Endothelial cell of umbilical vein (primary cell): ENCODE results near the gene ATP8B2. TPM values are rescaled to one million over a fixed set of nuclear protein-coding genes. Genes with fewer than 3 reads are reported as not detected.

ENCODE experiments used
- BruUV-seq: library from RNA; stranded (reverse); fragments of 400-500 nt; replicated peaks from 2 replicates; lab custom pipeline; 2021; lab: Mats Ljungman, UMichigan
- CTCF ChIA-PET: fragments of 300-600, 350-600 bp; sonication (Branson Sonifier 250); formaldehyde crosslinking; loops from one replicate; lab custom pipeline; 2021; ENCODE audit warnings: antibody characterized with exemption, inconsistent platforms; lab: Charles Lee
- POLR2A ChIA-PET: fragments of 300-600, 350-600 bp; sonication (Branson Sonifier 250); formaldehyde crosslinking; loops from one replicate; lab custom pipeline; 2021; ENCODE audit warnings: antibody characterized with exemption, inconsistent platforms; lab: Charles Lee
- DNase-seq: peaks from one replicate; pipeline ENCODE4 v3.0.0-alpha.2; 2011; ENCODE audit warnings: low read depth, low spot score
- FAIRE-seq: peaks from 2 replicates; lab custom pipeline; 2011; peaks lifted over from hg19 to GRCh38; lab: Jason Lieb, UNC
- H2AFZ ChIP-seq: 2 replicates; pipeline ENCODE4 v1.6.0; 2012; ENCODE audit warnings: low read depth, low read length, control low read depth, inconsistent platforms
- H3K27ac ChIP-seq: 2 replicates; pipeline ENCODE4 v1.5.1; 2011; ENCODE audit warnings: low read depth, mild to moderate bottlenecking, control low read depth, low read length, moderate library complexity; ENCODE audit not compliant: insufficient read depth
- H3K27me3 ChIP-seq, 2 experiments: 2 replicates each; pipeline versions ENCODE4 v1.6.0 to v1.6.1; 2011; ENCODE audit warnings: low read length in 2 of 2, mixed read lengths in 1 of 2; ENCODE audit not compliant: control insufficient read depth in 2 of 2, insufficient read depth in 2 of 2
- H3K36me3 ChIP-seq, 2 experiments: 2 replicates in 1 of 2; 3 replicates in 1 of 2; pipeline ENCODE4 v1.5.1; 2011; ENCODE audit warnings: low read length in 2 of 2, mild to moderate bottlenecking in 1 of 2, moderate library complexity in 1 of 2; ENCODE audit not compliant: control insufficient read depth in 2 of 2, insufficient read depth in 2 of 2; ENCODE audit errors: extremely low read depth in 1 of 2
- H3K4me1 ChIP-seq: 3 replicates; pipeline ENCODE4 v1.5.1; 2011; ENCODE audit warnings: mild to moderate bottlenecking, low read length; ENCODE audit not compliant: control insufficient read depth, insufficient read depth; ENCODE audit errors: extremely low read depth
- H3K4me2 ChIP-seq: 2 replicates; pipeline ENCODE4 v1.6.1; 2011; ENCODE audit warnings: low read length, control low read depth, mixed read lengths; ENCODE audit not compliant: insufficient read depth
- H3K4me3 ChIP-seq, 3 experiments: fragments of 200-600 bp in 1 of 3; sonication (generic), shearing (Covaris generic) in 1 of 3; replicated peaks in 1 of 3; 2 replicates each; pipeline ENCODE4 v1.5.1; 2011 to 2016; ENCODE audit warnings: control low read depth in 3 of 3, low read length in 3 of 3, mild to moderate bottlenecking in 2 of 3, inconsistent platforms in 1 of 3, low read depth in 1 of 3, moderate library complexity in 1 of 3; ENCODE audit not compliant: insufficient read depth in 1 of 3
- H3K79me2 ChIP-seq: 2 replicates; pipeline ENCODE4 v1.6.0; 2012; ENCODE audit warnings: low read length, inconsistent platforms; ENCODE audit not compliant: control insufficient read depth, insufficient read depth
- H3K9ac ChIP-seq: replicated peaks from 2 replicates; pipeline ENCODE3; 2011; ENCODE audit warnings: low read length, control low read depth; ENCODE audit not compliant: insufficient read depth; ENCODE audit errors: extremely low read depth
- H3K9me1 ChIP-seq: replicated peaks from 3 replicates; pipeline ENCODE4 v1.6.0; 2011; ENCODE audit warnings: mild to moderate bottlenecking, low read length; ENCODE audit not compliant: control insufficient read depth, insufficient read depth; ENCODE audit errors: extremely low read depth
- H3K9me3 ChIP-seq: replicated peaks from 2 replicates; pipeline ENCODE4 v1.5.1; 2012; ENCODE audit warnings: low read length, inconsistent platforms; ENCODE audit not compliant: control insufficient read depth, insufficient read depth
- H4K20me1 ChIP-seq: replicated peaks from 2 replicates; pipeline ENCODE3; 2011; ENCODE audit warnings: mild to moderate bottlenecking, low read length; ENCODE audit not compliant: control insufficient read depth, insufficient read depth; ENCODE audit errors: extremely low read depth
- EZH2 ChIP-seq: IDR thresholded peaks from 2 replicates; pipeline ENCODE4 v1.6.1; 2012; ENCODE audit warnings: borderline replicate concordance, low read depth, mild to moderate bottlenecking, moderate library complexity, low read length, inconsistent platforms; ENCODE audit not compliant: severe bottlenecking
- FOS ChIP-seq: IDR thresholded peaks from 2 replicates; pipeline ENCODE4 v1.6.1; 2011; ENCODE audit warnings: mild to moderate bottlenecking, low read length, moderate library complexity, borderline replicate concordance; ENCODE audit not compliant: insufficient read depth
- GATA2 ChIP-seq: IDR thresholded peaks from 2 replicates; pipeline ENCODE4 v1.7.0; 2011; ENCODE audit warnings: low read depth, mild to moderate bottlenecking, moderate library complexity, mixed read lengths, low read length; ENCODE audit not compliant: insufficient read length, insufficient read depth
- JUN ChIP-seq: IDR thresholded peaks from 2 replicates; pipeline ENCODE4 v1.6.1; 2011; ENCODE audit warnings: borderline replicate concordance, low read depth; ENCODE audit not compliant: insufficient read length, insufficient read depth
- MAX ChIP-seq: IDR thresholded peaks from 2 replicates; pipeline ENCODE4 v1.6.1; 2011; ENCODE audit not compliant: insufficient read depth, insufficient read length
- MYC ChIP-seq: IDR thresholded peaks from one replicate; pipeline ENCODE4 v1.6.1; 2011; ENCODE audit warnings: mild to moderate bottlenecking, low read depth, low read length
- POLR2A ChIP-seq: IDR thresholded peaks from 2 replicates; pipeline ENCODE4 v1.6.1; 2012; ENCODE audit warnings: low read depth, mild to moderate bottlenecking, control low read depth, low read length
- POLR2AphosphoS5 ChIP-seq: IDR thresholded peaks from 2 replicates; pipeline ENCODE4 v1.6.1; 2012; ENCODE audit warnings: low read depth, mild to moderate bottlenecking, control low read depth, low read length, moderate library complexity; ENCODE audit not compliant: insufficient read depth
- dilution Hi-C: fragments of 300-500 bp; cut with MboI; formaldehyde crosslinking; loops from one replicate; pipeline ENCODE4 v1.15.0; 2019; ENCODE audit warnings: low sequenced_read_pairs; ENCODE audit not compliant: extremely low pct_ligation_motif_present
- intact Hi-C: fragments of 100-400 bp; cut with micrococcal nuclease; formaldehyde crosslinking; loops from one replicate; pipeline ENCODE4 v1.10.0; 2022
- polyA plus RNA-seq, 4 experiments: library from polyadenylated mRNA; depleted of rRNA in 3 of 4; stranded (reverse) in 3 of 4; unstranded in 1 of 4; fragments of >200 nt; gene quantifications; 2 replicates each; pipeline versions ENCODE4 v1.2.1 to v1.2.3, GENCODE V29; 2011 to 2012; ENCODE audit warnings: missing spikeins in 1 of 4
- total RNA-seq: library from RNA; stranded (reverse); gene quantifications from 2 replicates; pipeline ENCODE4 v1.2.3, GENCODE V29; 2021
- TF ChIP-seq, protein P1 (sequence below), 2 donors: IDR thresholded peaks; 1 replicate in 1 of 2; 2 replicates in 1 of 2; pipeline ENCODE4 v1.5.1; 2011; ENCODE audit warnings: low read length in 2 of 2, mild to moderate bottlenecking in 2 of 2, moderate library complexity in 2 of 2, control low read depth in 1 of 2, inconsistent platforms in 1 of 2, low read depth in 1 of 2; ENCODE audit not compliant: insufficient read depth in 1 of 2; ENCODE audit errors: extremely low read depth in 1 of 2

ATP8B2 gene
- total and polyA plus RNA-seq, 2 donors (not counting 3 experiments of a cell fraction or from before 2014, with no cell fraction given) = 64.7 to 72.8 TPM

- DNase-seq (no peak), FAIRE-seq (no peak)
- no peak overlapping the region for H2AFZ ChIP-seq
- peaks cover 12 to 42% of the 10 kb centered on the region in 2 experiments for H3K36me3 ChIP-seq
- no peaks in the 10 kb centered on the region for H3K9me3 ChIP-seq
- CTCF ChIA-PET = interaction anchor here (6.4 kb wide), 1 partner anchor 12 kb away, joined by 67 read pairs; no protein-coding TSS in a partner anchor
- H3K79me2 ChIP-seq = no peaks in the 10 kb centered on the region
- H4K20me1 ChIP-seq = no peaks in the 10 kb centered on the region
- no TSS peak for BruUV-seq
- H3K4me2 ChIP-seq = no peak overlapping the region
- peaks cover 20% of the 10 kb centered on the region for H3K4me1 ChIP-seq
- no peak overlapping the region for H3K27ac ChIP-seq
- TF ChIP-seq JUN (no peak), FOS (no peak), EZH2 (no peak), GATA2 (no peak), POLR2AphosphoS5 (no peak), POLR2A (no peak), MYC (no peak), MAX (no peak)
- TF ChIP-seq, protein P1, sequence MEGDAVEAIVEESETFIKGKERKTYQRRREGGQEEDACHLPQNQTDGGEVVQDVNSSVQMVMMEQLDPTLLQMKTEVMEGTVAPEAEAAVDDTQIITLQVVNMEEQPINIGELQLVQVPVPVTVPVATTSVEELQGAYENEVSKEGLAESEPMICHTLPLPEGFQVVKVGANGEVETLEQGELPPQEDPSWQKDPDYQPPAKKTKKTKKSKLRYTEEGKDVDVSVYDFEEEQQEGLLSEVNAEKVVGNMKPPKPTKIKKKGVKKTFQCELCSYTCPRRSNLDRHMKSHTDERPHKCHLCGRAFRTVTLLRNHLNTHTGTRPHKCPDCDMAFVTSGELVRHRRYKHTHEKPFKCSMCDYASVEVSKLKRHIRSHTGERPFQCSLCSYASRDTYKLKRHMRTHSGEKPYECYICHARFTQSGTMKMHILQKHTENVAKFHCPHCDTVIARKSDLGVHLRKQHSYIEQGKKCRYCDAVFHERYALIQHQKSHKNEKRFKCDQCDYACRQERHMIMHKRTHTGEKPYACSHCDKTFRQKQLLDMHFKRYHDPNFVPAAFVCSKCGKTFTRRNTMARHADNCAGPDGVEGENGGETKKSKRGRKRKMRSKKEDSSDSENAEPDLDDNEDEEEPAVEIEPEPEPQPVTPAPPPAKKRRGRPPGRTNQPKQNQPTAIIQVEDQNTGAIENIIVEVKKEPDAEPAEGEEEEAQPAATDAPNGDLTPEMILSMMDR (IDR thresholded peaks at IDR 0.05; ENCODE audit: extremely low read depth in 1 of 2, insufficient read depth in 1 of 2, low read depth in 1 of 2, low read length in 2 of 2) = no peak
- H3K9ac ChIP-seq = no peak overlapping the region
- POLR2A ChIA-PET = no interaction called here
- no peak overlapping the region for H3K4me3 ChIP-seq
- H3K9me1 ChIP-seq = no peaks in the 10 kb centered on the region
- dilution Hi-C loops (no loop called here), intact Hi-C loops (no loop called here)
- no peaks in the 10 kb centered on the region for H3K27me3 ChIP-seq
These were observed 23.2 kb downstream of the ATP8B2 start for GRCh38 chr1:154348429-154349076.
